Stomach (tissue), 9 donors: ENCODE measurements around the gene RIBC2. TPM values are rescaled to one million over a fixed set of nuclear protein-coding genes. Genes with fewer than 3 reads are reported as not detected.
A peak's percentile ranks its signal among the peaks of the same experiment; 100 is the strongest.

Experiments
- DNase-seq, 2 donors: peaks; one replicate each; pipeline versions ENCODE4 v3.0.0 to v3.0.0-alpha.2; 2013 to 2019
- H3K27ac ChIP-seq, 5 donors: fragments of 200-600 bp in 4 of 5; sonication (generic) in 4 of 5; one replicate each; pipeline ENCODE4 v1.5.1; 2013 to 2019; ENCODE audit warnings: mild to moderate bottlenecking in 1 of 5, moderate library complexity in 1 of 5
- H3K27me3 ChIP-seq, 3 donors: fragments of 200-600 bp; sonication (generic); one replicate each; pipeline ENCODE4 v1.5.1; 2017 to 2019; ENCODE audit warnings: mixed run types in 1 of 3
- H3K36me3 ChIP-seq, 4 donors: fragments of 200-600 bp; sonication (generic); 1 replicate in 3 of 4; 2 replicates in 1 of 4; pipeline ENCODE4 v1.5.1; 2016 to 2019
- H3K4me1 ChIP-seq, 4 donors: fragments of 200-600 bp; sonication (generic); one replicate each; pipeline ENCODE4 v1.5.1; 2016 to 2019
- H3K4me3 ChIP-seq, 4 donors: fragments of 200-600 bp; sonication (generic) in 3 of 4; one replicate each; pipeline ENCODE4 v1.5.1; 2016 to 2019; ENCODE audit warnings: mild to moderate bottlenecking in 1 of 4
- H3K9me3 ChIP-seq, 4 donors: fragments of 200-600 bp; sonication (generic); one replicate each; pipeline ENCODE4 v1.5.1; 2016 to 2019
- CTCF ChIP-seq, 7 experiments: fragments of 450-650 bp in 4 of 7; fragments of 200-600 bp in 3 of 7; sonication (generic) in 3 of 7; IDR thresholded peaks; one replicate each; pipeline ENCODE4 v1.5.1; 2016 to 2019; ENCODE audit warnings: antibody characterized with exemption in 7 of 7, control low read depth in 2 of 7, mild to moderate bottlenecking in 1 of 7
- EP300 ChIP-seq: sonication (generic); formaldehyde crosslinking; IDR thresholded peaks from one replicate; pipeline ENCODE4 v1.6.1; 2017; ENCODE audit warnings: antibody characterized with exemption
- POLR2A ChIP-seq, 4 donors: fragments of 450-650 bp; IDR thresholded peaks; one replicate each; pipeline ENCODE4 v1.6.1; 2016; ENCODE audit warnings: antibody characterized with exemption in 4 of 4, control low read depth in 2 of 4, mild to moderate bottlenecking in 1 of 4, moderate library complexity in 1 of 4
- POLR2AphosphoS5 ChIP-seq, 3 donors: sonication (generic); formaldehyde crosslinking; IDR thresholded peaks; one replicate each; pipeline ENCODE4 v1.6.1; 2016; ENCODE audit warnings: antibody characterized with exemption in 3 of 3
- WGBS, 5 donors: extraction: QIAGEN DNeasy Blood & Tissue Kit in 3 of 5; methylation state at CpG; one replicate each; pipeline versions ENCODE4 v1.1.5 to v1.1.7; 2013 to 2018; 5-methylcytosine and 5-hydroxymethylcytosine counted together
- intact Hi-C: fragments of 100-400 bp; cut with DNase I; formaldehyde crosslinking; loops from one replicate; pipeline ENCODE4 v1.15.1; 2023; ENCODE audit warnings: low total_unique reads
- polyA plus RNA-seq, 3 donors: library from polyadenylated mRNA; stranded (reverse); fragments of 200-250 nt; gene quantifications; one replicate each; pipeline ENCODE4 v1.2.3, GENCODE V29; 2013
- total RNA-seq, 5 donors: library from RNA; depleted of rRNA; stranded (reverse); fragments of >200 nt; gene quantifications; one replicate each; pipeline versions ENCODE4 v1.1.0 to v1.2.3, GENCODE V29; 2014 to 2016
- donor health status: healthy with polysubstance abuse.
- donor health status: Bipolar disorder and iron deficiency.
- donor health status: healthy.

Gene RIBC2
- total and polyA plus RNA-seq, 8 donors: 0.45 to 13.0 (median 0.76) TPM; not detected in 1

DNA sequence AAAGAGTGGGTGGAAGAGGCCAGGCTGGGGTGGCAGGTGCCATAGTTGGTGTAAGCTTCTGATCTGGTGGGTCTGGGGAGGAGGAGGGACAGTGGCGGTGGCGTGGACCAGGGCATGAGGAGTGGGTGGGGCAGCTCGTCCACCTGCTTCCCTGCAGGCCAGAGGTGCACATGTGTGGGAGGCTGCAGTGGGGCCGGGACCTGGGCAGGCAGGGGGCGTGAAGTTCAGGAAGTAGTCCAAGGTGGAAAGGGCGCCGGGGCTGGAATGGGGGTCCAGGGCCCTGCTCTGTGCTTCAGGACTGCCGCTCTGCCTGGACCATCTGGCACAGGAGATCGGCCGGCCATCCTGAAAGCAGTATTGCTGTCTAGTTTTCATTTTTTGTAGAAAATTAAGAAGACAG lies 15.9 kb downstream of the RIBC2 start:
- peaks cover 0 to 7% (median 0%) of the 10 kb centered on the region in 4 donors for H3K9me3 ChIP-seq
- H3K27me3 ChIP-seq: no peaks in the 10 kb centered on the region
- DNase-seq: no peak
- no peaks in the 10 kb centered on the region for H3K4me1 ChIP-seq
- intact Hi-C loops: loop anchor here (5.0 kb wide), 1 partner anchor 157 kb away; no protein-coding TSS in a partner anchor
- 82 to 90% (median 88%) methylated on average over 10 of the region's 10 CpGs for WGBS, 5 donors
- H3K27ac ChIP-seq: no peak overlapping the region
- H3K4me3 ChIP-seq: no peak overlapping the region
- TF ChIP-seq POLR2AphosphoS5 (IDR thresholded peaks at IDR 0.05) (no peak), CTCF (IDR thresholded peaks at IDR 0.05) (no peak), EP300 (no peak), POLR2A (IDR thresholded peaks at IDR 0.05) (no peak)
- no peaks in the 10 kb centered on the region for H3K36me3 ChIP-seq

DNA sequence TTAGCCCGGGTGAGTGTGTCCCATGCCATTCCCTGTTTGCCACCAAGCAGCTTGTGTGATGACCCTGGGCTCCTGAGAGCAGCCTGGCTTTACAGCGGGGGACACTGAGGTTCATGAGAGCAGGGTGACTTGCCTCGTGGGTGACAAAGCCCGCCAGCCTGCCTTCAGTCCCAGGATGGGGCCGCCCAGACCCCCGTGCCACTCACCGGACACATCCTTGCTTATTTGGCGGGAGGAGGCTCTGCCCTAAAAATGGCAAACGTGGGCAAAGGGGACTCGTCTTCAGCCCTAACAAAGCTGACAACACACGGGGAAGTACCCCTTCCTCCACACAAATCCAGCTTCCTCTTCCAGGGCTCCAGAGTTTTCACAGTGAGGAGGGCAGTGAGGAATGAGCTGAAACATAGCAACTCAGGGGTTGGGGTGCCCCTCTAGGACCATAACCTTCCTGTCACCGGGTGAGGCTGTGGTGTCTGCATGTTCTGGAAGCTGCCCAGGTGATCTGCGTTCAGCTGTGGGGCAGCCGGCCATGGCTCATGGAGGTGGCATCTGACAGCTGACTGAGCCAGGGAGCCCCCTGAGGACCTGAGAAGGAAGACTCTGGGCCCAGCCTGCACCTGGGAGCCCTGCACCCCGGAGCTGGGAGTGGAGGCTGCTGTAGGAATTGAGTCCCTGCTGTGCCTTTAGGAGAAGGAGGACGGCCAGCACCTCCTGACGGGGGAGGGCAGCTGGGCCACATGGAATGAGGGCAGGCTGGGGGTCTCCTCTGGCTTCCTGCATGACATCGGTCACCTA lies 16.7 kb downstream of the RIBC2 start:
- DNase-seq: no peak

GRCh38 chr22:45430871-45431270 lies 17.4 kb downstream of the RIBC2 start:
- peaks cover 0 to 9% (median 7%) of the 10 kb centered on the region in 4 donors for H3K4me1 ChIP-seq
- H3K27me3 ChIP-seq: no peaks in the 10 kb centered on the region
- TF ChIP-seq POLR2AphosphoS5 (IDR thresholded peaks at IDR 0.05) (no peak), POLR2A (IDR thresholded peaks at IDR 0.05) (no peak), EP300 (no peak), CTCF (IDR thresholded peaks at IDR 0.05) (no peak)
- H3K9me3 ChIP-seq: peaks cover 0 to 7% (median 0%) of the 10 kb centered on the region in 4 donors
- WGBS, 5 donors: 88 to 93% (median 89%) methylated on average over 19 of the region's 19 CpGs
- no peak for DNase-seq
- H3K4me3 ChIP-seq: no peak overlapping the region
- intact Hi-C loops: no loop called here
- H3K27ac ChIP-seq: no peak overlapping the region
- no peaks in the 10 kb centered on the region for H3K36me3 ChIP-seq

More for the DNA sequence above, 16.7 kb downstream of the RIBC2 start:
- Histone ChIP-seq H3K27ac (no peak overlapping the region), H3K4me3 (no peak overlapping the region), H3K4me1 (peaks cover 0 to 2% (median 1%) of the 10 kb centered on the region in 4 donors), H3K36me3 (no peaks in the 10 kb centered on the region), H3K9me3 (peaks cover 0 to 7% (median 0%) of the 10 kb centered on the region in 4 donors), H3K27me3 (no peaks in the 10 kb centered on the region)
- WGBS, 5 donors: 84 to 90% (median 87%) methylated on average over 17 to 18 of the region's 18 CpGs
- intact Hi-C loops: loop anchor here (5.0 kb wide), 1 partner anchor 158 kb away; no protein-coding TSS in a partner anchor
- TF ChIP-seq CTCF (IDR thresholded peaks at IDR 0.05) (no peak), EP300 (no peak), POLR2A (IDR thresholded peaks at IDR 0.05) (no peak), POLR2AphosphoS5 (IDR thresholded peaks at IDR 0.05) (no peak)

GRCh38 chr22:45434981-45435380 lies 21.5 kb downstream of the RIBC2 start:
- peak overlapping the region in 4 of 5 donors; percentile 31 to 70 (median 66) for H3K27ac ChIP-seq
- 75 to 87% (median 85%) methylated on average over 5 to 6 of the region's 6 CpGs for WGBS, 5 donors

More at GRCh38 chr22:45434981-45435380, 21.5 kb downstream of the RIBC2 start:
- no peaks in the 10 kb centered on the region for H3K36me3 ChIP-seq
- H3K4me3 ChIP-seq: no peak overlapping the region
- H3K9me3 ChIP-seq: no peaks in the 10 kb centered on the region
- intact Hi-C loops: no loop called here
- peaks cover 0 to 11% (median 8%) of the 10 kb centered on the region in 4 donors for H3K4me1 ChIP-seq
- TF ChIP-seq POLR2A (IDR thresholded peaks at IDR 0.05) (no peak), EP300 (no peak)
- DNase-seq: no peak
- no peaks in the 10 kb centered on the region for H3K27me3 ChIP-seq
